H9 (cell line): ENCODE measurements around the gene ZSWIM4. TPM values are rescaled to one million over a fixed set of nuclear protein-coding genes. Genes with fewer than 3 reads are reported as not detected.
A peak's percentile ranks its signal among the peaks of the same experiment; 100 is the strongest.

Experiments used
- DNase-seq: peaks from one replicate; pipeline ENCODE4 v3.0.0-alpha.2; 2017
- H2AFZ ChIP-seq: one replicate; pipeline ENCODE4 v1.6.1; 2013; ENCODE audit warnings: mild to moderate bottlenecking, low read length, control low read depth, moderate library complexity
- H2AK5ac ChIP-seq: 2 replicates; pipeline ENCODE4 v1.6.1; 2013; ENCODE audit warnings: low read length, control low read depth, mixed read lengths; ENCODE audit not compliant: insufficient read length
- H2BK120ac ChIP-seq: one replicate; pipeline ENCODE4 v1.6.1; 2013; ENCODE audit warnings: low read depth, mild to moderate bottlenecking, low read length, control low read depth, inconsistent platforms; ENCODE audit not compliant: poor library complexity, severe bottlenecking
- H2BK12ac ChIP-seq: 2 replicates; pipeline ENCODE4 v1.6.1; 2013; ENCODE audit warnings: low read length, control low read depth, mixed read lengths, low read depth; ENCODE audit not compliant: insufficient read length
- H2BK15ac ChIP-seq: 2 replicates; pipeline ENCODE4 v1.6.1; 2013; ENCODE audit warnings: low read depth, low read length, control low read depth
- H2BK20ac ChIP-seq: one replicate; pipeline ENCODE4 v1.6.1; 2013; ENCODE audit warnings: low read depth, mild to moderate bottlenecking, low read length, control low read depth, inconsistent platforms; ENCODE audit not compliant: poor library complexity, severe bottlenecking
- H2BK5ac ChIP-seq: 2 replicates; pipeline ENCODE4 v1.6.1; 2013; ENCODE audit warnings: low read length, control low read depth, mixed read lengths; ENCODE audit not compliant: insufficient read length
- H3K14ac ChIP-seq: 2 replicates; pipeline ENCODE4 v1.6.1; 2013; ENCODE audit warnings: low read length, control low read depth; ENCODE audit not compliant: insufficient read depth
- H3K18ac ChIP-seq: 2 replicates; pipeline ENCODE4 v1.6.1; 2013; ENCODE audit warnings: low read depth, mild to moderate bottlenecking, mixed read lengths, low read length, control low read depth; ENCODE audit not compliant: insufficient read length
- H3K23ac ChIP-seq: 2 replicates; pipeline ENCODE4 v1.6.1; 2013; ENCODE audit warnings: low read length, control low read depth, mixed read lengths, low read depth; ENCODE audit not compliant: insufficient read length
- H3K23me2 ChIP-seq: 2 replicates; pipeline ENCODE4 v1.6.1; 2013; ENCODE audit warnings: low read depth, mild to moderate bottlenecking, mixed read lengths, low read length, control low read depth; ENCODE audit not compliant: insufficient read length, poor library complexity, severe bottlenecking
- H3K27ac ChIP-seq: 2 replicates; pipeline ENCODE4 v1.5.1; 2013; ENCODE audit warnings: low read length, control low read depth, mixed read lengths, low read depth; ENCODE audit not compliant: insufficient read length
- H3K27me3 ChIP-seq: 2 replicates; pipeline ENCODE4 v1.6.1; 2013; ENCODE audit warnings: low read length, control low read depth, inconsistent platforms; ENCODE audit not compliant: insufficient read depth
- H3K4ac ChIP-seq: 2 replicates; pipeline ENCODE4 v1.6.1; 2013; ENCODE audit warnings: low read depth, mild to moderate bottlenecking, control low read depth, inconsistent platforms, low read length, moderate library complexity
- H3K4me1 ChIP-seq: 2 replicates; pipeline ENCODE4 v1.6.1; 2013; ENCODE audit warnings: low read length, control low read depth, inconsistent platforms; ENCODE audit not compliant: insufficient read depth
- H3K4me2 ChIP-seq: 2 replicates; pipeline ENCODE4 v1.6.1; 2013; ENCODE audit warnings: low read length, control low read depth, mixed read lengths; ENCODE audit not compliant: insufficient read length, insufficient read depth
- H3K56ac ChIP-seq: 2 replicates; pipeline ENCODE4 v1.6.1; 2013; ENCODE audit warnings: low read depth, mild to moderate bottlenecking, mixed read lengths, low read length, control low read depth; ENCODE audit not compliant: insufficient read length
- H3K79me1 ChIP-seq: 2 replicates; pipeline ENCODE4 v1.6.1; 2013; ENCODE audit warnings: low read depth, mild to moderate bottlenecking, moderate library complexity, low read length, control low read depth, inconsistent platforms; ENCODE audit not compliant: insufficient read depth, poor library complexity, severe bottlenecking
- H3K79me2 ChIP-seq: 2 replicates; pipeline ENCODE4 v1.6.1; 2013; ENCODE audit warnings: low read length, control low read depth, inconsistent platforms; ENCODE audit not compliant: insufficient read depth
- H3K9ac ChIP-seq: 2 replicates; pipeline ENCODE4 v1.6.1; 2013; ENCODE audit warnings: low read length, control low read depth, mixed read lengths; ENCODE audit not compliant: insufficient read length; ENCODE audit errors: extremely low read depth
- H3K9me3 ChIP-seq: one replicate; pipeline ENCODE4 v1.6.1; 2013; ENCODE audit warnings: low read depth, low read length, inconsistent platforms; ENCODE audit not compliant: control insufficient read depth
- H3T11ph ChIP-seq: one replicate; pipeline ENCODE4 v1.6.1; 2013; ENCODE audit warnings: mild to moderate bottlenecking, low read length, control low read depth, inconsistent platforms
- H4K20me1 ChIP-seq: one replicate; pipeline ENCODE4 v1.6.1; 2013; ENCODE audit not compliant: control insufficient read depth, insufficient read length, insufficient read depth
- H4K5ac ChIP-seq: 2 replicates; pipeline ENCODE4 v1.6.1; 2013; ENCODE audit warnings: low read depth, mild to moderate bottlenecking, mixed read lengths, low read length, control low read depth; ENCODE audit not compliant: insufficient read length
- H4K8ac ChIP-seq: replicated peaks from 2 replicates; pipeline ENCODE4 v1.6.1; 2013; ENCODE audit warnings: low read length, control low read depth, mixed read lengths, low read depth; ENCODE audit not compliant: insufficient read length
- H4K91ac ChIP-seq: 2 replicates; pipeline ENCODE4 v1.6.1; 2013; ENCODE audit warnings: low read depth, mild to moderate bottlenecking, moderate library complexity, mixed read lengths, low read length, control low read depth; ENCODE audit not compliant: insufficient read length
- H3K27ac Mint-ChIP-seq, 3 experiments: 2 replicates in 2 of 3; 3 replicates in 1 of 3; pipeline ENCODE4 v1.8.0; 2020 to 2021; ENCODE audit warnings: mixed read lengths in 3 of 3, mild to moderate bottlenecking in 1 of 3, moderate library complexity in 1 of 3
- H3K27me3 Mint-ChIP-seq: 2 replicates; pipeline ENCODE4 v1.8.0; 2021; ENCODE audit warnings: low read depth, mild to moderate bottlenecking, moderate library complexity, mixed read lengths
- H3K36me3 Mint-ChIP-seq, 3 experiments: 2 replicates in 2 of 3; 3 replicates in 1 of 3; pipeline ENCODE4 v1.8.0; 2020 to 2021; ENCODE audit warnings: low read depth in 3 of 3, mixed read lengths in 3 of 3; ENCODE audit not compliant: insufficient read depth in 1 of 3
- H3K4me1 Mint-ChIP-seq, 2 experiments: 2 replicates each; pipeline ENCODE4 v1.8.0; 2020; ENCODE audit warnings: mixed read lengths in 2 of 2
- H3K4me3 Mint-ChIP-seq, 2 experiments: 2 replicates in 1 of 2; 3 replicates in 1 of 2; pipeline ENCODE4 v1.8.0; 2020 to 2021; ENCODE audit warnings: mild to moderate bottlenecking in 2 of 2, mixed read lengths in 2 of 2, moderate library complexity in 1 of 2
- H3K9me3 Mint-ChIP-seq, 2 experiments: 2 replicates in 1 of 2; 3 replicates in 1 of 2; pipeline ENCODE4 v1.8.0; 2020; ENCODE audit warnings: mild to moderate bottlenecking in 2 of 2, mixed read lengths in 2 of 2, moderate library complexity in 1 of 2
- CTCF ChIP-seq: fragments of 200-600 bp; sonication (generic); conservative IDR thresholded peaks from 3 replicates; pipeline ENCODE4 v1.8.0; 2021; ENCODE audit warnings: antibody characterized with exemption, mild to moderate bottlenecking
- WGBS: extraction: QIAGEN DNeasy Blood & Tissue Kit; methylation state at CpG from one replicate; pipeline ENCODE4 v1.1.7; 2013; ENCODE audit warnings: missing lambda C conversion rate, low lambda C conversion rate, mixed read lengths; ENCODE audit not compliant: insufficient read length; ENCODE audit errors: extremely low coverage; 5-methylcytosine and 5-hydroxymethylcytosine counted together
- total RNA-seq: library from RNA; stranded (reverse); gene quantifications from 2 replicates; pipeline ENCODE4 v1.2.1, GENCODE V29; 2021

ZSWIM4 gene
- total RNA-seq, 1 experiment from 2014 or later = 50.7 TPM

DNA sequence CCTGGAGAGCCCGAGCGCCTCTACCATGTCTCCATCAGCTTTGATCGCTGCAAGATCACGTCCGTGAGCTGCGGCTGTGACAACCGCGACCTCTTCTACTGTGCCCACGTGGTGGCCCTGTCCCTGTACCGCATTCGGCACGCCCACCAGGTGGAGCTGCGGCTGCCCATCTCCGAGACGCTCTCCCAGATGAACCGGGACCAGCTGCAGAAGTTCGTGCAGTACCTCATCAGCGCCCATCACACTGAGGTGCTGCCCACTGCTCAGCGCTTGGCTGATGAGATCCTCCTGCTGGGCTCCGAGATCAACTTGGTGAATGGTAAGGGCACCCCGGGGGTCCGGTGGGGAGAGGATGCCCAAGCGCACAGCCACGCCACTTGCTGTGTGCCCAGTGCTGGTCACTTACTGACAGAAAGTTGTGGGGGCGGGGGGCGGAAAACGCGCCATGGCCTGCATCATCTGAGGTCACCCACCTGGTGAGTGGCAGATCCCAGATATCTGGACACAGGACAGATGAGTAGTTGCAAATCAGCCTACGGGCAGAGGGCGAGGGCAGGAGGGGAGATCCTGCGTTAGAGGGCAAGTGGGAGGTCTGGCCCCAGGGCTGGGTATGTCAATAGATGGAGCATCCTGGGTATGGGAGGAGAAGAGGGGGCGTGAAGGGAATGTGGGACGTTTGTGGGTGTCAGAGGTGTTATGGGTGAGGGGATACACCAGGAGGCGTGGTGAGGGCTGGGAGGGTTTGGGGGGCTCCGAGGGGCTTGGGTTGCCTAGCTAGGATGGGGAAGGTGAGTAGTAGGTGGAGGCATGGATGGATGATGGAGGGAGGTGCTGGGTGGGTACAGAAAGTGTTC is 9.8 kb downstream of the ZSWIM4 start:
- no peak overlapping the region for H4K91ac ChIP-seq
- H2BK20ac ChIP-seq = no peak overlapping the region
- no peaks in the 10 kb centered on the region for H3K9me3 ChIP-seq
- no peak overlapping the region for H3K23ac ChIP-seq
- no peaks in the 10 kb centered on the region; the same call in 1 of the 2 replicates for H3K27me3 Mint-ChIP-seq
- peak; percentile 75 for TF ChIP-seq CTCF
- H3K4me2 ChIP-seq = no peak overlapping the region
- no peaks in the 10 kb centered on the region for H3K4me1 ChIP-seq
- no peaks in the 10 kb centered on the region for H3K79me1 ChIP-seq
- H3K36me3 Mint-ChIP-seq = peaks cover 23 to 42% (median 31%) of the 10 kb centered on the region in 3 experiments; a peak in 6 of 7 replicates
- no peak overlapping the region for H3K14ac ChIP-seq
- no peaks in the 10 kb centered on the region for H3K9me3 Mint-ChIP-seq
- no peak overlapping the region for H2AK5ac ChIP-seq
- no peak overlapping the region for H2AFZ ChIP-seq
- no peak overlapping the region for H3K9ac ChIP-seq
- H3K79me2 ChIP-seq = no peaks in the 10 kb centered on the region
- H2BK15ac ChIP-seq = no peak overlapping the region
- no peak overlapping the region for H4K8ac ChIP-seq
- no peak overlapping the region for H2BK120ac ChIP-seq
- peak overlapping the region in 1 of 2 experiments; percentile 53; a peak in 2 of 5 replicates for H3K4me3 Mint-ChIP-seq
- H2BK5ac ChIP-seq = no peak overlapping the region
- H3K23me2 ChIP-seq = no peaks in the 10 kb centered on the region
- H3K27me3 ChIP-seq = no peaks in the 10 kb centered on the region
- no peak overlapping the region for H4K5ac ChIP-seq
- H3K4ac ChIP-seq = no peak overlapping the region
- no peak overlapping the region for H3K27ac ChIP-seq
- DNase-seq = peak; percentile 88
- peak overlapping the region in 1 of 3 experiments; percentile 70; a peak in 1 of 7 replicates for H3K27ac Mint-ChIP-seq
- H4K20me1 ChIP-seq = no peaks in the 10 kb centered on the region
- whole genome bisulfite sequencing = 100% methylated on average over 2 of the region's 35 CpGs
- no peak overlapping the region for H3K56ac ChIP-seq
- no peak overlapping the region for H2BK12ac ChIP-seq
- H3K18ac ChIP-seq = no peak overlapping the region
- no peak overlapping the region for H3T11ph ChIP-seq
- peaks cover 2 to 5% of the 10 kb centered on the region in 2 experiments; a peak in 1 of 4 replicates for H3K4me1 Mint-ChIP-seq
